ENCODE data around the gene PARD6G. TPM values are rescaled to one million over a fixed set of nuclear protein-coding genes. Genes with fewer than 3 reads are reported as not detected.

Gene PARD6G
- total and polyA plus RNA-seq, 9 of the 15 experiments (the other 6 are each of a cell fraction or from before 2014, with no cell fraction given) = 0.03 to 1.2 (median 0.26) TPM

DNA sequence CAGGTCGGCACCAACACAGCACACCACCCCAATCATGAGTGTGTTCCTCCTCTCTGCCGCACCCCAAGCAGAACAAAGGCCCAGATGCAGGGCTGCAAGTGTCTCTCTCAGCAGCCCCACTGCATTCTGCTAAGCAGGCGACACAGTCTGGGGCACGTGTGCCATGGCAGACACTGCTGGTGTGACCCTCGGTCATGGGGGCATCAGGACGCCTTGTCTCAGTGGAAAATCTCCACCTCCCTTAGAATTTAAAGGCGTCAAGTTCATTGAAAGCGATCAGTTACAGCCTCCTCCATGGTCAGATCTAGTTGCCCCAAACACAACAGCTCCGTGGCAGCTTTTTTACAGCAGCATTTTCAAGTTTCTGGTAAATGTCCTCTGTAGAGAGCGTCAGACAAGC is 81.1 kb downstream of the PARD6G start (continued):
- TF ChIP-seq, protein P1, sequence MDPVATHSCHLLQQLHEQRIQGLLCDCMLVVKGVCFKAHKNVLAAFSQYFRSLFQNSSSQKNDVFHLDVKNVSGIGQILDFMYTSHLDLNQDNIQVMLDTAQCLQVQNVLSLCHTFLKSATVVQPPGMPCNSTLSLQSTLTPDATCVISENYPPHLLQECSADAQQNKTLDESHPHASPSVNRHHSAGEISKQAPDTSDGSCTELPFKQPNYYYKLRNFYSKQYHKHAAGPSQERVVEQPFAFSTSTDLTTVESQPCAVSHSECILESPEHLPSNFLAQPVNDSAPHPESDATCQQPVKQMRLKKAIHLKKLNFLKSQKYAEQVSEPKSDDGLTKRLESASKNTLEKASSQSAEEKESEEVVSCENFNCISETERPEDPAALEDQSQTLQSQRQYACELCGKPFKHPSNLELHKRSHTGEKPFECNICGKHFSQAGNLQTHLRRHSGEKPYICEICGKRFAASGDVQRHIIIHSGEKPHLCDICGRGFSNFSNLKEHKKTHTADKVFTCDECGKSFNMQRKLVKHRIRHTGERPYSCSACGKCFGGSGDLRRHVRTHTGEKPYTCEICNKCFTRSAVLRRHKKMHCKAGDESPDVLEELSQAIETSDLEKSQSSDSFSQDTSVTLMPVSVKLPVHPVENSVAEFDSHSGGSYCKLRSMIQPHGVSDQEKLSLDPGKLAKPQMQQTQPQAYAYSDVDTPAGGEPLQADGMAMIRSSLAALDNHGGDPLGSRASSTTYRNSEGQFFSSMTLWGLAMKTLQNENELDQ (CRISPR knock-in tag; IDR thresholded peaks at IDR 0.05; ENCODE audit: borderline replicate concordance) = no peak
- TF ChIP-seq, protein P2, sequence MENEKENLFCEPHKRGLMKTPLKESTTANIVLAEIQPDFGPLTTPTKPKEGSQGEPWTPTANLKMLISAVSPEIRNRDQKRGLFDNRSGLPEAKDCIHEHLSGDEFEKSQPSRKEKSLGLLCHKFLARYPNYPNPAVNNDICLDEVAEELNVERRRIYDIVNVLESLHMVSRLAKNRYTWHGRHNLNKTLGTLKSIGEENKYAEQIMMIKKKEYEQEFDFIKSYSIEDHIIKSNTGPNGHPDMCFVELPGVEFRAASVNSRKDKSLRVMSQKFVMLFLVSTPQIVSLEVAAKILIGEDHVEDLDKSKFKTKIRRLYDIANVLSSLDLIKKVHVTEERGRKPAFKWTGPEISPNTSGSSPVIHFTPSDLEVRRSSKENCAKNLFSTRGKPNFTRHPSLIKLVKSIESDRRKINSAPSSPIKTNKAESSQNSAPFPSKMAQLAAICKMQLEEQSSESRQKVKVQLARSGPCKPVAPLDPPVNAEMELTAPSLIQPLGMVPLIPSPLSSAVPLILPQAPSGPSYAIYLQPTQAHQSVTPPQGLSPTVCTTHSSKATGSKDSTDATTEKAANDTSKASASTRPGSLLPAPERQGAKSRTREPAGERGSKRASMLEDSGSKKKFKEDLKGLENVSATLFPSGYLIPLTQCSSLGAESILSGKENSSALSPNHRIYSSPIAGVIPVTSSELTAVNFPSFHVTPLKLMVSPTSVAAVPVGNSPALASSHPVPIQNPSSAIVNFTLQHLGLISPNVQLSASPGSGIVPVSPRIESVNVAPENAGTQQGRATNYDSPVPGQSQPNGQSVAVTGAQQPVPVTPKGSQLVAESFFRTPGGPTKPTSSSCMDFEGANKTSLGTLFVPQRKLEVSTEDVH (IDR thresholded peaks at IDR 0.05; ENCODE audit: low read depth, partially characterized antibody) = no peak
- TF ChIP-seq ZSCAN32 (CRISPR knock-in tag; IDR thresholded peaks at IDR 0.05) = no peak
- TF ChIP-seq PCBP1 (IDR thresholded peaks at IDR 0.05; ENCODE audit: low read depth, low read length, poor library complexity, severe bottlenecking) = no peak
- no peak for TF ChIP-seq HNRNPUL1 (IDR thresholded peaks at IDR 0.05; ENCODE audit: low read length)
- TF ChIP-seq, protein P3, sequence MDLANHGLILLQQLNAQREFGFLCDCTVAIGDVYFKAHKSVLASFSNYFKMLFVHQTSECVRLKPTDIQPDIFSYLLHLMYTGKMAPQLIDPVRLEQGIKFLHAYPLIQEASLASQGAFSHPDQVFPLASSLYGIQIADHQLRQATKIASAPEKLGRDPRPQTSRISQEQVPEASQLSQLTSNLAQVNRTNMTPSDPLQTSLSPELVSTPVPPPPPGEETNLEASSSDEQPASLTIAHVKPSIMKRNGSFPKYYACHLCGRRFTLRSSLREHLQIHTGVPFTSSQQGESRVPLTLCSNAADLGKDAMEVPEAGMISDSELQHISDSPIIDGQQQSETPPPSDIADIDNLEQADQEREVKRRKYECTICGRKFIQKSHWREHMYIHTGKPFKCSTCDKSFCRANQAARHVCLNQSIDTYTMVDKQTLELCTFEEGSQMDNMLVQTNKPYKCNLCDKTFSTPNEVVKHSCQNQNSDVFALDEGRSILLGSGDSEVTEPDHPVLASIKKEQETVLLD (IDR thresholded peaks at IDR 0.05) = no peak
